Heart right ventricle (tissue), 16 donors: ENCODE results near the gene FRS2. TPM values are rescaled to one million over a fixed set of nuclear protein-coding genes. Genes with fewer than 3 reads are reported as not detected.
A peak's percentile ranks its signal among the peaks of the same experiment; 100 is the strongest.

Experiments used
- ATAC-seq, 8 donors: fragments of 200-7000 bp; cut with Tn5 transposase; one replicate each; pipeline ENCODE4 v1.9.1; 2020; ENCODE audit warnings: mild to moderate bottlenecking in 8 of 8, moderate library complexity in 8 of 8, moderate number of reproducible peaks in 1 of 8
- DNase-seq, 2 donors: peaks; one replicate each; pipeline ENCODE4 v3.0.0-alpha.2; 2020
- H3K27ac ChIP-seq, 10 donors: fragments of 200-600 bp; sonication (generic) in 2 of 10; one replicate each; pipeline versions ENCODE4 v1.5.0 to v1.8.0; 2020 to 2022; ENCODE audit warnings: mild to moderate bottlenecking in 3 of 10
- H3K27me3 ChIP-seq, 7 donors: fragments of 200-600 bp; one replicate each; pipeline ENCODE4 v1.8.0; 2021 to 2022; ENCODE audit warnings: mild to moderate bottlenecking in 2 of 7
- H3K36me3 ChIP-seq, 9 donors: fragments of 200-600 bp; sonication (generic) in 1 of 9; one replicate each; pipeline versions ENCODE4 v1.5.0 to v1.8.0; 2020 to 2022; ENCODE audit warnings: mild to moderate bottlenecking in 2 of 9
- H3K4me1 ChIP-seq, 9 donors: fragments of 200-600 bp; sonication (generic) in 1 of 9; one replicate each; pipeline versions ENCODE4 v1.5.0 to v1.8.0; 2020 to 2022; ENCODE audit warnings: mild to moderate bottlenecking in 4 of 9
- H3K4me3 ChIP-seq, 10 donors: fragments of 200-600 bp; sonication (generic) in 2 of 10; one replicate each; pipeline versions ENCODE4 v1.5.0 to v1.8.0; 2020 to 2022; ENCODE audit warnings: mild to moderate bottlenecking in 7 of 10, moderate library complexity in 2 of 10
- H3K9me3 ChIP-seq, 11 donors: fragments of 200-600 bp in 10 of 11; sonication (generic) in 2 of 11; one replicate each; pipeline versions ENCODE4 v1.5.0 to v1.8.0; 2013 to 2022; ENCODE audit warnings: mild to moderate bottlenecking in 2 of 11, control low read depth in 1 of 11, moderate library complexity in 1 of 11
- WGBS, 2 donors: extraction: QIAGEN DNeasy Blood & Tissue Kit; methylation state at CpG; one replicate each; pipeline ENCODE4 v1.1.7; 2013; ENCODE audit warnings: inconsistent platforms in 1 of 2; 5-methylcytosine and 5-hydroxymethylcytosine counted together
- intact Hi-C, 10 donors: fragments of 100-400 bp; cut with DNase I; formaldehyde crosslinking; loops; one replicate each; pipeline versions ENCODE4 v1.11.1 to v1.14.2; 2022
- polyA plus RNA-seq, 2 donors: library from polyadenylated mRNA; stranded (reverse); fragments of 200-250 nt; gene quantifications; one replicate each; pipeline ENCODE4 v1.2.3, GENCODE V29; 2013
- total RNA-seq, 10 donors: library from RNA; stranded (reverse); fragmentation: NEBNext Ultra II Directional in 3 of 10; extraction: Animal tissue kit (Norgen Biotek cat#: 25700) in 3 of 10; gene quantifications; one replicate each; pipeline versions ENCODE4 v1.2.1 to v1.2.4, GENCODE V29; 2021 to 2023
- TF ChIP-seq, protein P1 (sequence below), 9 donors: fragments of 200-600 bp; sonication (generic) in 2 of 9; IDR thresholded peaks; one replicate each; pipeline versions ENCODE4 v1.5.0 to v1.8.0; 2021 to 2022; ENCODE audit warnings: antibody characterized with exemption in 9 of 9, mild to moderate bottlenecking in 5 of 9, moderate library complexity in 1 of 9
- donor health status: Arrhythmogenic right ventricular cardiomyopathy.
- donor health status: ischemic (EF 13 %, LVEDD 7.1; RV severe dilation, severe dysfunction).
- donor health status: healthy with polysubstance abuse.
- donor health status: DM: no; HTN: yes; CAD: no.
- donor health status: DM: no; HTN: no; CAD: no.
- donor health status: ischemic (EF 25% LVEDD 6.9; RV normal size, moderate dysfunction).
- donor health status: ischemic (EF 25% LVEDD 5.7; RV mildly dilated, moderate dysfunction).
- donor health status: healthy.
- donor health status: DM: yes; HTN: yes; CAD: no.
- donor health status: Ischemic cardiomyopathy.
- donor health status: ischemic (EF 35%, LVEDD 5.7; RV mildly dilated, moderate dysfunction).
- donor health status: nonischemic (EF 11% LVEDD 7.7; RV severe dilation, severe dysfunction).
- donor health status: DM: yes; HTN: yes; CAD: no.
- donor health status: PGD.
- donor health status: ischemic (EF 29% LVEDD 5.4; RV normal size, mild dysfunction).
- donor health status: nonischemic (EF 23%, LVEDD 6.1; RV moderate dilation, normal function).

The FRS2 gene
- total and polyA plus RNA-seq, 12 donors = 2.9 to 26.0 (median 19.7) TPM

DNA sequence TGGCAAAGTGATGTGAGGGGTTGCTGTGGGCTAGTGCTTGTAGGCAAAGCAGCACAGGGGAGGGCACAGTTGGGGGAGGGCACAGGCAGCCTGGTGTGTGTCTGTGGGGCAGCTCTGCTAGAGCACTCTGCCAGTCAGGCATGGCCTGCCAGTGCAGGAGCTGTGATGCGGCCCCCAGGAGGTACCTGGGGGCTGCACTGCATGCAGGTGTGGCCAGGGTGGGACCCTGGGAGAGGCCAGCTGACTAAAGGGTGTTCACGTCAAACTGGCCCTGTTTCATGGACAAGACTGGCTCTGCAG, 54.1 kb downstream of the FRS2 start:
- intact Hi-C loops = loop anchor here in 1 of 10 donors (10.0 kb wide), 1 partner anchor 49 kb away; the partner anchor contains the start of gene FRS2
- TF ChIP-seq, protein P1, sequence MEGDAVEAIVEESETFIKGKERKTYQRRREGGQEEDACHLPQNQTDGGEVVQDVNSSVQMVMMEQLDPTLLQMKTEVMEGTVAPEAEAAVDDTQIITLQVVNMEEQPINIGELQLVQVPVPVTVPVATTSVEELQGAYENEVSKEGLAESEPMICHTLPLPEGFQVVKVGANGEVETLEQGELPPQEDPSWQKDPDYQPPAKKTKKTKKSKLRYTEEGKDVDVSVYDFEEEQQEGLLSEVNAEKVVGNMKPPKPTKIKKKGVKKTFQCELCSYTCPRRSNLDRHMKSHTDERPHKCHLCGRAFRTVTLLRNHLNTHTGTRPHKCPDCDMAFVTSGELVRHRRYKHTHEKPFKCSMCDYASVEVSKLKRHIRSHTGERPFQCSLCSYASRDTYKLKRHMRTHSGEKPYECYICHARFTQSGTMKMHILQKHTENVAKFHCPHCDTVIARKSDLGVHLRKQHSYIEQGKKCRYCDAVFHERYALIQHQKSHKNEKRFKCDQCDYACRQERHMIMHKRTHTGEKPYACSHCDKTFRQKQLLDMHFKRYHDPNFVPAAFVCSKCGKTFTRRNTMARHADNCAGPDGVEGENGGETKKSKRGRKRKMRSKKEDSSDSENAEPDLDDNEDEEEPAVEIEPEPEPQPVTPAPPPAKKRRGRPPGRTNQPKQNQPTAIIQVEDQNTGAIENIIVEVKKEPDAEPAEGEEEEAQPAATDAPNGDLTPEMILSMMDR (IDR thresholded peaks at IDR 0.05) = no peak
- WGBS, 2 donors = 89 to 96% methylated on average over 2 of the region's 2 CpGs
- Histone ChIP-seq H3K36me3 (no peaks in the 10 kb centered on the region), H3K9me3 (peaks cover 0 to 37% (median 11%) of the 10 kb centered on the region in 11 donors), H3K4me1 (peaks cover 0 to 42% (median 20%) of the 10 kb centered on the region in 9 donors), H3K4me3 (no peak overlapping the region), H3K27me3 (no peaks in the 10 kb centered on the region), H3K27ac (no peak overlapping the region)
- peak in 6 of 8 donors; percentile 12 to 65 (median 24) for ATAC-seq
- DNase-seq = no peak

DNA sequence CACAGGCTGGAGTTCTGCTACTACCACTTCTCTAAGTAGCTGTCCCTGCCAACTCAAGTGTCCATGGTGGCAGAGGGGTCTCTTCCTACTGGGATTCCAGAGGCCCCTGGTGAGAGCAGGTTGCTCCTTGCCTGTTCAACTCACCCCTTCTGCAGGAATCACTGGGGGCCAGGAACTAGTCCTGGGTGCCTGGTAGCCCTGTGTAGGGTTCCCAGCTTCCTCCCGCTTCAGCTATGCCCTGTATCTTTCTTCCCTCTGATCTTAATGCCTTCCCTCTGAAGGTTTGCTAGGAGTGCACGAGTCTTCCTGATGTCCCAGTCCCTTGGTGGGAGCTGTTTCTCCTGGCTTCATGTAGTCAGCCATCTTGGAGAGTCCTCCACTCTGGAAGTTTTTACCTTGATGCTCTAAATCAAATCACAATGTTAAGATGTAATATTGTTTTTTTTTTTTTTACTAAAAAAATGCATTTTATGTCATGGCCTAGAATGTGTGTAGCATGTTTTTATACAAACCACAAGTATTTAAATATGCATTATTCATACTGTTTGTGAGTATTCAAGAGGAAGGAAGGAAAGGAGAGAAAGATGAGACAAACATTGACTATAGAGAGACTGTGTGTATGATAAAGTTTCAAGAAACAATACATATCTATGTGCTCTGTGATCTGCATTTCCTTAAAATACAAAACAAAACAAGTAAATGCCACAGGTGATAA, 54.7 kb downstream of the FRS2 start:
- H3K27ac ChIP-seq = no peak overlapping the region
- TF ChIP-seq, protein P1 (IDR thresholded peaks at IDR 0.05) = no peak
- 94 to 100% methylated on average over 2 of the region's 2 CpGs for WGBS, 2 donors
- no peak for DNase-seq
- intact Hi-C loops = loop anchor here in 1 of 10 donors (10.0 kb wide), 1 partner anchor 50 kb away; the partner anchor contains the start of gene FRS2
- no peak overlapping the region for H3K4me3 ChIP-seq
- ATAC-seq = peak in 6 of 8 donors; percentile 8 to 34 (median 24)
- H3K4me1 ChIP-seq = peaks cover 0 to 42% (median 19%) of the 10 kb centered on the region in 9 donors
- no peaks in the 10 kb centered on the region for H3K36me3 ChIP-seq
- H3K9me3 ChIP-seq = peaks cover 0 to 37% (median 11%) of the 10 kb centered on the region in 11 donors
- H3K27me3 ChIP-seq = no peaks in the 10 kb centered on the region

DNA sequence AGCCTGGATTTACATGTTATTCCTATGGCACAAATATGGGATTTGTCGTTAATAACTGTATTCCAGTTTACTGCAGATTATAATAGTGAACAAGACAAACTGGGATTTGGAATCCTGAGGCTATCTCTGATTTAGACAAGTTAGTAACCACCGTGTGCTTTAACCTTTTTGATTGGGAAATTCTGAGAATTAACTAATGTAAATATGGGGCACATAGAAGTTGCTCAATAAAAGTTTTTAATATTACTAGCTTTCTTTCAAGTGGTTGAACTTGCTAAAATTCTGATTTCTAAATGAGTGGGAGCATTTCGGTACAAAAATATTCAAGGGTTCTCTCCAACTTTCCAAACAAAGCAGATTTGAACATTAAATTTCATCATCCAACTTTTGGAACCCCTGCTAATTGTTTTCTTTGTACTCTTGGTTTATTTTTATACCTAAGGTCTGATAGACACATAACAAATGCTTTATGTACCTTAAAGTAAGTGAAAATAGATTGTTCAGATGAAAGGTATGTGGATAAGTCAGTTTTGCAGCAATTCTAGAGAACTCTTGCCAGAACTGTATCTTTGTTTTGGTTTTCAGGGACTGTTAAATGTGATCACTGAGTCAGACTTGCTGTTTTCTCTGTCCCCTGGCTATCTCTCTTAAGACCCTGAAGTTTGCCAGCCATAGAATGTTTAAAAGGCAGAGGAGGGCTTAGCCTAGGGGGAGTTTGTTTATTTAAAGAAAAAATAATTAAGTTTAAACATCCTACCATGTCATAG, 57.5 kb downstream of the FRS2 start:
- ATAC-seq = peak in 1 of 8 donors; percentile 25
- TF ChIP-seq, protein P1 (IDR thresholded peaks at IDR 0.05) = no peak
- DNase-seq = no peak
- intact Hi-C loops = loop anchor here in 1 of 10 donors (10.0 kb wide), 1 partner anchor 53 kb away; the partner anchor contains the start of gene FRS2
- H3K4me1 ChIP-seq = peaks cover 0 to 42% (median 17%) of the 10 kb centered on the region in 9 donors
- no peak overlapping the region for H3K27ac ChIP-seq
- peaks cover 0 to 12% (median 5%) of the 10 kb centered on the region in 11 donors for H3K9me3 ChIP-seq
- no peaks in the 10 kb centered on the region for H3K27me3 ChIP-seq
- 83% methylated on average over 3 of the region's 3 CpGs for WGBS, 2 donors
- no peak overlapping the region for H3K4me3 ChIP-seq
- peaks cover 0 to 24% (median 0%) of the 10 kb centered on the region in 9 donors for H3K36me3 ChIP-seq

DNA sequence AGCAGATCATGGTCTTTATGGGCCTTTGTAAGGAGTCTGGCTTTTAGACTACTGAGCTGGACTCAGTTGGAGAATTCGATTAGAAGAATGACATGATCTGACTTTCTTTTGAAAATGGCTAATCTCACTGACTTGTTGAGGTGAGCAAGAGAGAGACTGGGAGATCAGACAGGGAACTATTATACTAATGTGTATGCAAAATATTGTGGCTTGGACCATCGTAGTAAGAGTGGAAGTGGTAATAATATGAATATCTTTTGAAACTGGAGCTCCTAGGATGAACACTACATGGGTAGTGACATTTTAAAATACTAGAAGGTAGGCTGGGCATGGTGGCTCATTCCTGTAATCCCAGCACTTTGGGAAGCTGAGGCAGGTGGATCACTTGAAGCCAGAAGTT, 58.8 kb downstream of the FRS2 start:
- Histone ChIP-seq H3K36me3 (peaks cover 0 to 30% (median 0%) of the 10 kb centered on the region in 9 donors), H3K9me3 (no peaks in the 10 kb centered on the region), H3K27me3 (no peaks in the 10 kb centered on the region), H3K4me1 (peaks cover 0 to 39% (median 23%) of the 10 kb centered on the region in 9 donors), H3K4me3 (no peak overlapping the region), H3K27ac (no peak overlapping the region)
- no peak for DNase-seq
- TF ChIP-seq, protein P1 (IDR thresholded peaks at IDR 0.05) = no peak
- 91 to 95% methylated on average over 2 of the region's 2 CpGs for WGBS, 2 donors
- intact Hi-C loops = loop anchor here in 1 of 10 donors (10.0 kb wide), 1 partner anchor 54 kb away; the partner anchor contains the start of gene FRS2
- ATAC-seq = no peak
